Right ventricle myocardium inferior (tissue), 1 donor: Measurements from ENCODE around the gene INPP5E. TPM values are rescaled to one million over a fixed set of nuclear protein-coding genes. Genes with fewer than 3 reads are reported as not detected.
A peak's percentile ranks its signal among the peaks of the same experiment; 100 is the strongest.

Experiments
- ATAC-seq: fragments of 200-7000 bp; cut with Tn5 transposase; one replicate; pipeline ENCODE4 v1.9.1; 2020; ENCODE audit warnings: mild to moderate bottlenecking, moderate library complexity
- DNase-seq: peaks from one replicate; pipeline ENCODE4 v3.0.0; 2021; ENCODE audit errors: missing footprints
- intact Hi-C: fragments of 100-400 bp; cut with DNase I; formaldehyde crosslinking; loops from one replicate; pipeline ENCODE4 v1.11.0; 2022
- total RNA-seq: library from RNA; stranded (reverse); fragmentation: NEBNext Ultra II Directional; extraction: Animal tissue kit (Norgen Biotek cat#: 25700); gene quantifications from one replicate; pipeline ENCODE4 v1.2.1, GENCODE V29; 2021
- donor health status: DM: no; HTN: yes; CAD: no; lungs with severe emphysema.

The INPP5E gene
- total RNA-seq, 1 donor from 2014 or later, result 10.8 TPM

DNA sequence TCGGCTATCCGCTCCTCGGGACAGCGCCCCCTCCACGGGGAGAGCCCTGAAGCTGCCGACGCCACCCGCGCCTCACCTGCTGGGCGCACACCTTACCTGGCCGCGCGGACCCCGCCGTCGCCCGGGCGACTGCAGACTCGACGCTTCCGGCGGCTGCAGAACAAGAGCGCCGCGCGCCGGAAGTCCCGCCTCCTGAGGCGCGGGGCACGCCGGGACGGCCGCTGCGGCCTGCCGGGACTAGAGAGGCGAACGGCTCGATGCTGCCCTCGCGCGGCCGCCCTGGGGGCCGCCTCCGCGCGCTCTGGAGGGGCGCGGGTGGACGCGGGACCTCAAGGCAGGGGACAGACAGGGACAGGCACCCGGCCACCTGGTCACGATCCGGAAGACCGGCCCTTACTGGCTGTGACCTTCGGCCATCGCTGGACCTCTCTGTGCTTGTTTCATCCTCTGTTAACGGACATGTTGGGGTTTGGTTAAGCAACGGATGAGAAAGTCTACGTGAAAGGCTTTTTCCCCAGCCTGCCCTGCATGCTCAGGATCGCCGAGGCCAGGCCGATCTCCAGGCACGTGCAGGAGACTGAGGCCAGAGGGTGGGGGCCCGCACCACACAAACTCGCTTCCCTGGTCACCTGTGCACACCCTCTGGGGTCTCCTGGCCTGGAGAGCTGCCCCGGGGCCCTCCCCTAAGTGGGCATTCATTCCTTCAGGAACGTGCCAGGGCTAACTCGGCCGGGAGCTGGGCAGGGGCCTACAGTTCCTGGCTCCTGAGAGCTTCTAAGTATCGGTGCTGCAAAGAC, 39.4 kb downstream of the INPP5E start, which contains the start of gene SNAPC4:
SNAPC4 (minus strand) TSS at position 133 of the 797 bp plus-strand sequence. CDS start 1,742 bp downstream, outside the sequence.
- peak; percentile 91 for ATAC-seq
- intact Hi-C loops, result loop anchor here (1.0 to 5.0 kb wide), 3 partner anchors 61 to 158 kb away; no protein-coding TSS in a partner anchor
- peak; percentile 96 for DNase-seq

DNA sequence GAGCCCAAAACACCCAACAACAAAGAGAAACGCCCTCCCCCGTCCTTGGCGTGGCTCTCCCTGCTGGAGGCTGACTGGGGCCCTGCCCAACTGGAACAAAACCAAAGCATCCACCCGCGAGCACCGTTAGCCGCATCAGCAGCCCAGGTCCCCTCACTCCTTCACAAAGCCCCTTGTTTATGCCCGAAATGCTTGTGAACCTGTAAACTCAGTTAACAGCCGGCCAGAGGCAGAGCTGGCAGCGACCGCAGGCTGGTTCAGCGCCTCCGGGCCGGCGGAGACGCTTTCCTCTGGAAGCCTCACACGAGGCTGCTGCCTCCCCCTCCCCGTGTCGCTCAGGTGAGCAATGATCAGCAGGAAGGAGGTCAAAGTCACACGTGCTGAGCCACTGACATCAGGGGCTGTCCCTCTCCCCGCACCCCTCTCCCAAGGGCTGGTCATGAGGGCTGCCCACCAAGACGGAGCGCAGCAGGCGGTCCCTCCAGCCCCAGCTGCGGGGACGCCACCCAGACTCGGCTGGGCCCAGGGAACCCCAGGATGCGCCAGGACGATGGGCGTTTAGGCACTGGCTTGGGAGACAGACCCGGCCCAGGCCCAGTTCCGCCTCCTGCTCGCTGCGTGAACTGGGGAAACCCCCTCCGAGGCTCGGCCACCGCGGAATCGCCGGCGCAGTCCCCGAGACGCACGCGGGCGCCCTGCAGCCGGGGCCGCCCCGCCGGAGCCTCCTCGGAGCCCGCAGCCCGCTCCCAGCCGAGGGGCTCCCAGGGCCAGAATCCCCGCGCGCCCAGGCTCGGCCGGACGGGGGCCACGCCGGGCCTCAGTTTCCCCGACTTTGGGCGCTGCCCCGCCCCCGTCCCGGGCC, 40.2 kb downstream of the INPP5E start:
- DNase-seq, result no peak
- ATAC-seq, result no peak
- intact Hi-C loops, result loop anchor here (1.0 to 5.0 kb wide), 3 partner anchors 60 to 157 kb away; no protein-coding TSS in a partner anchor

DNA sequence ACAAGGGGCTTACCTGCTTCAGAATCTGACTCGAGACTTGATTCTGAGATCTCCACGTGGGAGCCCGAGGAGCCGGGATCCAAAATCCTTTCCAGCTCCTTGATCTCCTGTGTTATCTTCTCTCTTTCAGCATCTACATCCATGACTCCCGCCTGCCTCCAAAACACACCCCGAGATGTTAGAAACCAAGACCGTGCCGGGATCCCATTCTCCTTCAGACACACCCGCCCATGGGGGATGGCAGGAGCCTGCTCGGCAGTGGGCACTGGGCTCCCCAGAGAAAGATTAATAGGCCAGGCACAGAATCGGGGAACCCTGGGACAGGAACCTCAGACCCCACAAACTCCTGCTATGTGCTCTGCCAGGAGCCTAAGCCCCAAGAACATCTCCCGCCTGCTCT, 41.4 kb downstream of the INPP5E start:
- ATAC-seq, result no peak
- intact Hi-C loops, result no loop called here
- no peak for DNase-seq

DNA sequence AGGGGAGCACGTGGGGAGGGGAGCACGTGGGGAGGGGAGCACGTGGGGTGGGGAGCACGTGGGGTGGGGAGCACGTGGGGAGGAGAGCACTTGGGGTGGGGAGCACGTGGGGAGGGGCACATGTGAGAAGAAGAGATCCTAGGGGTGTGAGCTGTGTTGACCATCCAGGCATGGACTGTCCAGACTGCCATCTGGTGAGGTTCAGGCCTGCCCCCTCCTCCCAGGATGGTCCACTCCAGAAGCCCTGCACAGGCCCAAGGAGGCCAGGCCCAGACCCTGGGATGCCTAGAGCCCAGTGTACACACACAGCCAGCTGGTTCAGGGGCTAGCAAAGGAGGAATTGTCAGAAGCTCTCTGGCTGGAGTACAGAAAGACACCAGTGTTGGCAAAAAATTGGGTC, 42.0 kb downstream of the INPP5E start:
- intact Hi-C loops, result no loop called here

DNA sequence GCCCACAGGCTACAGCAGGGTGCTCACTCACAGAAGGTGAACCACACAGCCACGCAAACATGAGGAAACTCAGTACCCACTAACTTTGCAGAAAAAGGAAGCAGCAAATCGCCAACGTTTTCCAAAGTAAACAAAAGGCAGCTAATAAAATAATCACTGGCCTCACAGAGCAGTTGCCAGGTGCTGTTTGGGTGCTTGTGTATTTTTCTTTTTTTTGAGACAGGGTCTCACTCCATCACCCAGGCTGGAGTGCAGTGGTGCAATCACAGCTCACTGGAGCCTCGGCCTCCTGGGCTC, 43.5 kb downstream of the INPP5E start:
- DNase-seq (no peak), ATAC-seq (no peak)
- intact Hi-C loops, result no loop called here

More for the DNA sequence above, 42.0 kb downstream of the INPP5E start:
- no peak for DNase-seq
- ATAC-seq, result no peak

DNA sequence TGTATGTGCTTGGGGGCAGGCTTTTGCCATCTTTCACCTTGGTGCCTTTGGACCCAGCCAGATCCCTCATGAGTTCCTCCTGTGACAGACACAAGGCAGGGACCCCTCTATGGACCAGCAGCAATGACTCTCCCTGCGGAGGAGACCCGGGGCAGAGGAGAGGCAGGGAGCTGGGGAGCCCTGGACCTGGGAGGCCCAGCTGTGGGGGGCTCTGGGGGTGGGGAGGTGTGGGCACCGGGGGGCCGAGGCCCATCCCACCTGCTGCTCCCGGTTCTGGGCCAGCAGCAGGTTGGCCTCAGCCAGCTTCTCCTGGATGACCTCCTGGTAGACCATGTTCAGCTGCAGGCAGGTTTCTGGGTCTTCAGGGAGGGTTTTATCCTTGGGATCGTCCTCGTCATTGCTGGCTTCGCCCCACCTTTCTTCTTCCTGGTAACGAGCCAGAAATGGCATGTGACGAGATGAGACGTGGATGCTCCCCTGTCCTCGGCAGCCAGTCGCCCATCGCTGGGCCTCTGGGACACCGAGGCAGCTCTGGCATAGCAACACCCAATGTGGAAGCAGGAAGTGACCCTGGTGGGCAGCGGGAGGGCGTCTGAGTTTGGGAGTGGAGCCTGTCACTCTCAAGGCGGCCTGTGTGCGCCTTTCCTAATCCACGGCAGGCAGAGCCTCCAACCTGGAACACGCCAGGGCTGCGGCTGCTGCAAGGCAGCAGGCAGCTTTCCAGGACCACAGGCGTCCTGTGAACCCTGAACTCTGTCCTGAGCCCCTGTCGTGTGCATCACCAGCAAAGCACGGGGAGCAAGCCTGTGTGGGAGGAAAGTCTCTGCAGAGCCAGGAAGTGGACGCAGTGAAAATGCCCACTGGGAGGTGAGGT, 44.1 kb downstream of the INPP5E start:
- ATAC-seq (no peak), DNase-seq (no peak)
- intact Hi-C loops, result no loop called here

DNA sequence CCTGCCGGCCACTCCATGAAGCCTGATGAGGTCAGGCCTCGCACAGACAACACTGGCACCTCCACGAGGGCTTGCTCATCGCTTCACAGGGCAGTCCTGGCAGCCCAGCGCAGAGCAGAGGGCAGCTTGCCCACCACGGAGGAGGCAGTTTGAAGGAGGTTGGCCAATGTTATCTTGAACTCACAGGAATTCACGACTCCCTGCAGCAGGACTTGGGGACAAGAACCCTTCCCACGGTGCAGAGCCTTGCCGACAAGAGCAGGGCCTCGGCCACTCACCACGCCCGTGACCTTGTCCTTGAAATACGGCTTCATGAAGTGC, 44.7 kb downstream of the INPP5E start:
- ATAC-seq (no peak), DNase-seq (no peak)
- intact Hi-C loops, result no loop called here

DNA sequence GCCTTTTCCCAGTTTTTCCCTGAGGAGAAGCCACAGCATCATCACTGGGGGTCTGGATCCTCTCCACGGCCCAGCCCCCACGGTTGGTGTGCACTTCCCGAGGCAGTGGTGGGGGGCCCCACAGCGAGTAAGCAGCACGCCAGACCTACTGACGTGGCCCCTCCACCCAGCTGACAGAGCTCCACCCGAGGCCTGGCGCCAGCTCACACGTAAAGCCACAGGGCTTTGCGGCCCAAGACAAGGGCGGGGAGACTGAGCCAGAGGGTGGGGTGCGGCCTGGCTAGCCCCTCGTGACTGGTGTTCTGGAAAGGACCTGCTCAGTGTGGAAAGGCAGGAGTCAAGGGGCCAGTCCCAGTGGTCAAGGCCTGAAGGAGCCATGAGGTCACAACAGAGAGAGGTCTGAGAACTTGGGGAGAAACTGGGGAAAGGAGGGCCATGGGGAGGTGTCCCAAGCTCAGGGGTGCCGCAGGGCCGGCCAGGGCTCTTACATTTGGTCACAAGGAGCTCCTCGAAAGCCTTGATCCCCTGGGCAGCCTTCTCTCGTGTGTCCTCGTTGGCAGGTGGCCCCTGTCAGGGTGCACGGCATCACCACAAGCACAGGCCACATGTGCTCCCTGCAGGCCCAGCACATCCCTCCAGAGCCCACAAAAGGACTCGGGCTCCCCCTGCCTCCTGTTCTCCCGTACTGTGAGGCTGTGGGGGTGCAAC, 45.2 kb downstream of the INPP5E start:
- DNase-seq (no peak), ATAC-seq (no peak)
- intact Hi-C loops, result no loop called here

DNA sequence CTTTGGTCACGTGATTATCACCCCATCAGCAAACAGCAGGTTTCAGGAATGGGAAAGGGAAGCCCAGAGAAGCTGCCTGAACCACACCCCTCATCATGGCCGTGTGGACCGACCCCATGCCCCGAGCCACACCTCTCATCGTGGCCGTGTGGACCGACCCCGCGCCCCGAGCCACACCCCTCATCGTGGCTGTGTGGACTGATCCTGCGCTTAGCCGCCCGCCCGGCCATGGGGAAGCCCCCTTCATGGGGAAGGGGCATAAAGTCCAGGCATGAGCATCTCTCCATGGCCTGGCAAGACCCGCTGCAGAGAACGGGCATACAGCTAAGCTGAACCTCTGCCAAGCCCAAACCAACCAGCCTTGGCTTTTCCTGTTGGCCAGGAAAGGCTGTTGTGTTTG, 46.1 kb downstream of the INPP5E start:
- DNase-seq (no peak), ATAC-seq (no peak)
- intact Hi-C loops, result no loop called here

DNA sequence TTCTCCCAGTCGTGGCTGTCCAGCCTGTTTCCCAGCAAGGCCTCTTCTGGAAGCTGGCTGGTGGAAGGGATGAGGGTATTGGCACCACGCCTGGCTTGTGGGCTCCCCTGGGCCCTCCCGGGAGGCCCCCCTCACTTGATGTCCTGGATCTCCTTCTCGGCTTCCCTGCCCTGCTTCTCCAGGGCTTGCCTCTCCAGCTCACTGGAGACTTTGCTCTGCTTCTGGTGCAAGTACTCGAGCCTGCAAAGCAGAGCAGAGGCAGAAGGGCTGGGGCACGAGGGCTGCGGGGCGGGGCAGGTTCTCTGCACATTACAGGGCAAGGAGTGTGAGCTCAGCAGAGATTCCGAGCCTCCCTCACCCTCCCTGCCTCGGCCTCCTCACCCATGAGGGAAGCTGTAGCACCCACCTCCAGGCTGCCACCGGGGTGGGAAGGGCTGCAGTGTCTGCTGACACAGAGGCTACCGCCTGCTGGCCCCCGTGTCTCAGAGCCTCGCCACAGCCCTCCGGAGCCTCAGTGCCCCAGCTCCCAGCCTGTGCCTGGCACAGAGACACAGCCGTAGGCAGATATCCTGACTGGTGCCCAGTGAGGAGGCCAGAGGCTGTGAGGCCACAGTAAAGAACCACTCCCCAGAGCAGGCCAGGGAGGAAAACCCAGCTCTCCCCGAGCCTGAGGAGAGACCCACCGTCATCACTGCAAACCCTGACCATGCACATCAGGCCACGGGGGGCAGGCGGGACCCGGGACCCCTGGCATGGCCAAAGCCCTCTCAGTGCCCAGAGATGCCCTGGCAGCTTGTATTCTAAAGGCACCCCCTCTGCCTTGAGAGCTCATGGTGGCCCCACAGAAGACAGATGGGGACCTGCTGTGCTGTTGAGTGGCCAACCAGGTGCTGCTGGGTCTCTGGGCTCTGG, 46.9 kb downstream of the INPP5E start:
- no peak for ATAC-seq

DNA sequence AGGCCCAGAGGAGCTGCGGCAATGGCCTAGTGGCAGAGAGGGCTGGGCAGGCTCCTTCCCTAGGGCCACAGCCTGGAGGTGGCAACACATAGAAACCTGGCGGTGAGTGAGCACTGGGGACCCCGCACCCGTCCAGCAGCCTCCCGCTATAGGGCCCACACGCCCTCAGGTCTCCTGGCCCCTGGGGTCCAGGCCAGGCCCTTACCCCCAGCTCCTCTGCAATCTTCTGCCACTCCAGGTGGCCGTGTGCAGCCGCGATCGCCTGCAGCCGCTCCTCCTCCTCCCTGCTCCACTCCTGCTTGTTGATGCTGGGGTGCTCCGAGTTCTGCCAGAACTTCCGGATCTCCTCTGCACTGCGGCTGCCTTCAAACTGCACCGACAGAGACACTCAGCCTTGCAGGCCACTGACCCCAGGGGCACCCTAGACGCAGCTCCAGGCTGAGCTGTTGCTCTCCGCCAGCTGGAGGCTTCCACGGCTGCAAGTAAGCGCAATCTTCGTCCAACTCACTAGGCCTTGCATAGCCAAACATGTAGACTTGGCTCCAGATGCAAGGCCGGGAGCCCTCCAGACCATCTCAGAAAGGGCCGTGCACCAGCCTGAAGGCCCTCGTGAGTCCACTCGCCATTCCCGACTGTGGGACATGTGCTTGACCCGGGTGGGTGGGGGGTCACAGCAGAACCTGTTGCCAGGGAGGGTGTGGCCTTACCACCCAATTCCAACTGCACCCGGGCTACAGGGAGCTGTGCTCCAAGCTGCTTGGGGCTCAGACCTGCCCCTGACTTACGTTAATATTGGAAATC, 47.7 kb downstream of the INPP5E start:
- DNase-seq (no peak), ATAC-seq (no peak)
- intact Hi-C loops, result no loop called here

More for the DNA sequence above, 46.9 kb downstream of the INPP5E start:
- intact Hi-C loops, result no loop called here
- no peak for DNase-seq

DNA sequence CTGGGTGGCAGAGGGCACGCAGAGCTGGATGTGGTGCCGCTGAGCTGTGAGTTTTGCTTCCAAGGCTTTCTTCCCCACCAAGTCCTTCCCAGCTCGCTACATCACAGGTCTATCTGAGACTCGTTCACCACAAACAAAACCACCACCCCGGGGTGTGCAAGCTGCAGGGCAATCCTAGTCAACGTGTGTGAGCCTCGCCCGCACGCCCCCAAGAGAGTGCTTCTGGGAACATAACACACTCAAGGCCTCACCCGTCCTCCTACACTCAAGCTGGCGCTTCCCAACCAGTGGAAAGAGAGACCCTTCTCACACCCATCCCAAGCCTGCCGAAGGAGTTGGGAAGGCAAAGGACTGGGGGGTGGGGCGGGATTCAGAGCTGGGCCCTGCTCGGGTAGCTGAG, 50.2 kb downstream of the INPP5E start:
- intact Hi-C loops, result no loop called here
- no peak for ATAC-seq

DNA sequence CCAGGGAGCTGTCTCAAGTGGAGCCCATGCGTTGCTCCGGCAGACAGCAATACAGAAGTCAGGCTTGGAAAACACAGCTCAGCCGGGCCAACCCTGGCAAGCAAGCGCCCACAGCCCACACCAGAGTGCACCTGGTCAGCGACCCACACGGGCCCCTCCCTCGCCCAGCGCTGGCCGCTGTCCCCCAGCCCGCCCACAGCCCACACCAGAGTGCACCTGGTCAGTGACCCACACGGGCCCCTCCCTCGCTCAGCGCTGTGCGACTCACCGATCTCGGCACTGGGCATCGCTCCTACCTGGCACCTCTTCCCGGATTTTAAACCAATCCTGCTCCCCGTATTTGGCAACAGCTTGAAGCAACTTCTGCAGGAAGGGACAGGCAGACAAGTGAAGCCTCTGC, 52.4 kb downstream of the INPP5E start:
- DNase-seq (no peak), ATAC-seq (no peak)
- intact Hi-C loops, result no loop called here

More for the DNA sequence above, 50.2 kb downstream of the INPP5E start:
- no peak for DNase-seq

DNA sequence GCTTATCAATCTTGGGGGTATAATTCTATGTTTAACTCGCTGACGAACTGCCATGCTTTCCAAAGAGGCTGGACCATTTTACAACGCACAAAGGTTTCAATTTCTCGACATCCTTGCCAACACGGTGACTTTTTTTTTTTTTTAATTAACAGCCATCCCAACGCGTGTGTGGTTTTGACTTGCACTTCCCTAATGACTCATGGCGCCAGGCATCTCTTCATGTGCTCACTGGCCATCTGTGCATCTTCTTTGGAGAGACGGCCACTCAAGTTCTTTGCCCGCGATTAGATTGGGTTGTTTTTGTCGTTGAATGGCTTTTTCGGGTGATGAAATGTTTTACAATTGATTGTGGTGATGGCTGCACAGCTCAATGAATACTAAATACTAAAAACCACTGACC, 53.6 kb downstream of the INPP5E start:
- DNase-seq, result no peak
- ATAC-seq, result no peak
- intact Hi-C loops, result no loop called here

DNA sequence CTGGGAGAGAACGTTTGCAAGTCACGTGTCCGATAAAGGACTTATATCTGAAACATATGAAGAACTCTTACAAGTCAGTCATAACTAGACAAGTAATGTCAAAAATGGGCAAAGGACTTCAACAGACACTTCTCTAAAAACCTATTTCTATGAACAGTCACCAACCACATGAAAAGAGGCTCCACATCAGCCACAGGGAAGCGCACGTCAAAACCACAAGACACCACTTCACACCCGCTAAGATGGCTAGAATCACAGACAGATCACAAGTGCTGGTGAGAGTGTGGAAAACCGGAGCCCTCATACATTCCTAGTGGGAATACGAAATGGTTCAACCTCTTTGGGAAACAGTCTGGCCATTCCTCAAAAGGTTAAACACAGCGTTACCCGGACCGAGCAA, 54.6 kb downstream of the INPP5E start:
- no peak for DNase-seq
- intact Hi-C loops, result no loop called here
- no peak for ATAC-seq

DNA sequence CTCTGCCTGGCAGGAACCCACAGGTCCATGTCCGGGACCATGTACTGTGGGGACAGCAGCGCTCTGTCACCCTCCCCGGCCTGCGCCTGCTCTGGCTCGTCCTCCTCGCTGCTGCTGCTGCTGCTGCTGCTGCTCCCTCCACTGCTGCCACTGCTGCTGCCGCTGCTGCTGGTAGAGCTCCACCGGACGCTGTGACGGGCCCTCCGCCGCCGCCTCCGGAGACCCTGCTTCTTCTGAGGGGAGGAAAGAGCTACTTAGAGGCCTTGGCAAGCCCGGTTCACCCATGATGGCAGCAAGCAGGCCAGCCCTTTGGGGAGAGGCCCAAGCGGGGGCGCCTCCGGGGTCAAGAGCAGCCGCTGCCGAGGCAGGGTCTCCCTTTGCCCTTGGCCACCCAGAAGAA, 56.2 kb downstream of the INPP5E start:
- DNase-seq (no peak), ATAC-seq (no peak)
- intact Hi-C loops, result no loop called here

DNA sequence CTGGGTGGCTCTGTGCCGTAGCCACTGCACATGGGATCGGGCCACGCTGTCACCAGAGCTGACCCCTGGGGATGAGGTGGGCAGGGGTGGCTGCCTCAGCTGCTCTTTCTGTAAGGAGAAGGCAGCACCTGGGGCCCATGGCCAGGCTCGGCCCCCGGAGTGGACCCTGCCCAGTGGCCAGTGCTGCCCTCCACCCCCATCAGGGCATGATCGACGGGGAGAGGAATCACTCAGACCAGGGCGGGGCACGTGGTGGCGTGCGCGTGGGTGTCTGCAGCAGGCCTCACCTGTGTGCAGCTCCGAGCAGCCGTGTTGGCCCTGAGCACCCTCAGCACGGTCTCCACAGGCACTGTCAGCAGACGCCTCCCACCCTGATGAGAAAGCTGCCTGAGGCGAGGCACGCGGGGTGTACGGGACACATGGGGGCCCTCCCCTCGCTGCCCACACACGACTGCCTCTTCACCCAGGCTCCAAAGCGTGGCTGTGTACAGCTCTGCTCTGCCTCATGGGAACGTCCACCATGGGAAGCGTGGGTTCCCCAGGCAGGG, 57.6 kb downstream of the INPP5E start:
- intact Hi-C loops, result no loop called here
- no peak for ATAC-seq
- DNase-seq, result no peak
